BE2C (cell line): ENCODE measurements around the gene COBL.

Experiments used
- DNase-seq: peaks from one replicate; pipeline ENCODE4 v3.0.0-alpha.2; 2020
- H3K27me3 ChIP-seq: fragments of 250-450 bp; sonication (Bioruptor Pico); 2 replicates; pipeline ENCODE4 v1.5.1; 2020; ENCODE audit warnings: mild to moderate bottlenecking
- H3K36me3 ChIP-seq: fragments of 250-450 bp; sonication (Bioruptor Pico); 2 replicates; pipeline ENCODE4 v1.5.1; 2020; ENCODE audit warnings: mild to moderate bottlenecking
- H3K4me1 ChIP-seq: fragments of 250-450 bp; sonication (Bioruptor Pico); 2 replicates; pipeline ENCODE4 v1.5.1; 2020
- H3K4me3 ChIP-seq: 2 replicates; pipeline ENCODE4 v1.5.1; 2011; ENCODE audit warnings: low read depth, low read length
- H3K9me3 ChIP-seq: fragments of 250-450 bp; sonication (Bioruptor Pico); 2 replicates; pipeline ENCODE4 v1.5.1; 2020
- TF ChIP-seq, protein P1 (sequence below): IDR thresholded peaks from 2 replicates; pipeline ENCODE4 v1.5.1; 2012; ENCODE audit warnings: mild to moderate bottlenecking, low read depth, low read length

Gene COBL

GRCh38 chr7:51274955-51275354 lies 41.7 kb downstream of the COBL start:
- H3K4me1 ChIP-seq, result no peaks in the 10 kb centered on the region
- no peak overlapping the region for H3K4me3 ChIP-seq

DNA sequence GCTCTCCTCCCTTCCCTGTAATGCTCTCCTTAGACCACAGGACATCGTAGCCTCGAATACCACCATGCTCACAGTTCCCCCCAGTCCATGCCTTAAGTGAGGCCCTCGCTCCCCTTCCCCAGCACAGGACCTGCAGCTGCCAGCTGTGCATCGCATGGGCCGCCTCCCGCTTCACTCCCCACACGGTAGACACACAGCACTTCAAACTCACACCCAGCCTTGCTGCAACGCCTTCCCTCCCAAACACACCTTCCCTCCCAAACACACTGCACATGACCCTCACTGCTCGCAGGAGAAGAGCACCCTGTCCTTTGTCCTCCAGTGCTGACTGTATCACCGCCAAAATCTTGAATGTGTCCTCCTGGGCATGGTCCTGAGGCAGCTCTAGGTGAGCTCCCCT lies 42.6 kb downstream of the COBL start:
- DNase-seq, result no peak
- TF ChIP-seq, protein P1, sequence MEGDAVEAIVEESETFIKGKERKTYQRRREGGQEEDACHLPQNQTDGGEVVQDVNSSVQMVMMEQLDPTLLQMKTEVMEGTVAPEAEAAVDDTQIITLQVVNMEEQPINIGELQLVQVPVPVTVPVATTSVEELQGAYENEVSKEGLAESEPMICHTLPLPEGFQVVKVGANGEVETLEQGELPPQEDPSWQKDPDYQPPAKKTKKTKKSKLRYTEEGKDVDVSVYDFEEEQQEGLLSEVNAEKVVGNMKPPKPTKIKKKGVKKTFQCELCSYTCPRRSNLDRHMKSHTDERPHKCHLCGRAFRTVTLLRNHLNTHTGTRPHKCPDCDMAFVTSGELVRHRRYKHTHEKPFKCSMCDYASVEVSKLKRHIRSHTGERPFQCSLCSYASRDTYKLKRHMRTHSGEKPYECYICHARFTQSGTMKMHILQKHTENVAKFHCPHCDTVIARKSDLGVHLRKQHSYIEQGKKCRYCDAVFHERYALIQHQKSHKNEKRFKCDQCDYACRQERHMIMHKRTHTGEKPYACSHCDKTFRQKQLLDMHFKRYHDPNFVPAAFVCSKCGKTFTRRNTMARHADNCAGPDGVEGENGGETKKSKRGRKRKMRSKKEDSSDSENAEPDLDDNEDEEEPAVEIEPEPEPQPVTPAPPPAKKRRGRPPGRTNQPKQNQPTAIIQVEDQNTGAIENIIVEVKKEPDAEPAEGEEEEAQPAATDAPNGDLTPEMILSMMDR, result no peak
- Histone ChIP-seq H3K9me3 (no peaks in the 10 kb centered on the region), H3K36me3 (no peaks in the 10 kb centered on the region), H3K4me3 (no peak overlapping the region), H3K4me1 (no peaks in the 10 kb centered on the region), H3K27me3 (peaks cover 3% of the 10 kb centered on the region; the same call in 1 of the 2 replicates)

More at GRCh38 chr7:51274955-51275354, 41.7 kb downstream of the COBL start:
- DNase-seq, result no peak
- no peaks in the 10 kb centered on the region for H3K36me3 ChIP-seq
- peaks cover 3% of the 10 kb centered on the region; the same call in 1 of the 2 replicates for H3K27me3 ChIP-seq
- no peaks in the 10 kb centered on the region for H3K9me3 ChIP-seq
- TF ChIP-seq, protein P1, result no peak

DNA sequence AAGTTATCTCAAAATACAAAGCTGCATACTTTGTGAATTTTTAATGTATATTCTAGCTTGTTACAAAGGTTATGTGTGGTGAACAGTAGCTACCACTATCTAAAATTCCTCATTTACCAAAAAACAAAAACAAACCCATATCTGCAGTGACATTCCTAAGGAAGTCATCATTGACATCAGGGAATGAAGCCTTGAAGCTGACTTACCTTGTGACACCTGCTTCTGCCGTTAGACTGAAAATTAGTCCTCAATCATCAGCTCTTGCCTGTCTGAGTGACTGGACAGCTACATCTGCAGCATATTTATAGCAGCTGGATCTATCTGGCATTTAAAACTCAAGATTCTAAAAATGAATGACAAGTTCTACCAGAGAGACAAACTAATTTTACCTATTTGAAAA lies 43.2 kb downstream of the COBL start:
- TF ChIP-seq, protein P1, result no peak
- no peak overlapping the region for H3K4me3 ChIP-seq
- peaks cover 3% of the 10 kb centered on the region; the same call in 1 of the 2 replicates for H3K27me3 ChIP-seq
- no peaks in the 10 kb centered on the region for H3K9me3 ChIP-seq
- no peaks in the 10 kb centered on the region for H3K36me3 ChIP-seq
- no peak for DNase-seq
- no peaks in the 10 kb centered on the region for H3K4me1 ChIP-seq

GRCh38 chr7:51270965-51271364 lies 45.6 kb downstream of the COBL start:
- H3K4me1 ChIP-seq, result no peaks in the 10 kb centered on the region
- TF ChIP-seq, protein P1, result no peak
- peaks cover 3% of the 10 kb centered on the region; the same call in 1 of the 2 replicates for H3K27me3 ChIP-seq
- no peak overlapping the region for H3K4me3 ChIP-seq
- no peaks in the 10 kb centered on the region for H3K9me3 ChIP-seq
- DNase-seq, result no peak
- H3K36me3 ChIP-seq, result no peaks in the 10 kb centered on the region

GRCh38 chr7:51269911-51270310 lies 46.7 kb downstream of the COBL start:
- H3K36me3 ChIP-seq, result no peaks in the 10 kb centered on the region
- H3K4me3 ChIP-seq, result no peak overlapping the region
- TF ChIP-seq, protein P1, result no peak
- H3K27me3 ChIP-seq, result peaks cover 3% of the 10 kb centered on the region; the same call in 1 of the 2 replicates
- no peaks in the 10 kb centered on the region for H3K4me1 ChIP-seq
- DNase-seq, result no peak
- H3K9me3 ChIP-seq, result no peaks in the 10 kb centered on the region

DNA sequence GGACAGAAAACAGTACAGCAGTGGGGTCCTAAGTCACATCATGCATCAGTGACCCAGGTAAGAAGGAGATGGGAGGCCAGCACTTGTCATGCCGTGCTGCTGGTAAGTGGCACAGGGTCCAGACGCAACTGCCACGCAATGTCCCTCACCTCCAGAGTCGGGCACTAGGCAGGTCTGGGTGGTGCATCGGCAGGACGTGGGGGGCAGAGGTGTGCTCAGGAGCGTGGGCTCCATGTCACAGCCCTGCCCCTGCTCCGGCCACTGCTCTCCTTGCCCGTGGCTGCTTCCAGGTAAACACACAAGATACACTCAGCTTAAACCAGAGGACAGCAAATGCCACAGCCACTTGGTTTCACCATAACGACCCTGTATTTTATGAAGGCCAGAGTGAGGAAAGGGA lies 47.3 kb downstream of the COBL start:
- no peaks in the 10 kb centered on the region for H3K4me1 ChIP-seq
- H3K27me3 ChIP-seq, result peaks cover 3% of the 10 kb centered on the region; the same call in 1 of the 2 replicates
- H3K9me3 ChIP-seq, result no peaks in the 10 kb centered on the region
- H3K36me3 ChIP-seq, result no peaks in the 10 kb centered on the region
- TF ChIP-seq, protein P1, result no peak
- H3K4me3 ChIP-seq, result no peak overlapping the region
- no peak for DNase-seq
